ENCODE data around the gene PLAA.

DNA sequence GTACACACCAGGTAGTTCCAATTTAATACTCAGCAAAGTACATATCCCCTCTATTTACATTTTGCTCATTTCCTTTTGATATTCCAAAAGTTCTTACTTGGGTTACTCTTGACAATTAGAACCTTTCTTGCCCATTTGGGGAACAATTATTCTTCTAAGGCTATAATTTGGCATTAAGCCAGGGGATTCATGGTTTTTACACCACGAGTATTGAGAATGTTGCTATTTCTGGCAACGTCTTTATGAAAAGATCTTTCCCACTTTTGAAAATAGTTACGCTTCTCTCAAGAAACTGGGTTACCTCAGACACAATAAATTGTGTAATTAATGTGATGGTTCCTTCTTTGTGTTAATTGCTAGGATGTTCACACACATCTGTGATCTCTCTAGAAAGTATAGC, 43.0 kb downstream of the PLAA start:
- TF ChIP-seq ZNF274 (IDR thresholded peaks at IDR 0.05; ENCODE audit: low read depth, low read length): no peak
- TF ChIP-seq CTCF (IDR thresholded peaks at IDR 0.05 in 2 of 3, conservative IDR thresholded peaks at IDR 0.05 in 1 of 3; ENCODE audit: borderline replicate concordance in 1 of 3, insufficient read depth in 1 of 3, low read depth in 2 of 3, low read length in 2 of 3): no peak
- no peak for TF ChIP-seq EZH2phosphoT487 (IDR thresholded peaks at IDR 0.05; ENCODE audit: borderline replicate concordance)
- TF ChIP-seq, protein P1, sequence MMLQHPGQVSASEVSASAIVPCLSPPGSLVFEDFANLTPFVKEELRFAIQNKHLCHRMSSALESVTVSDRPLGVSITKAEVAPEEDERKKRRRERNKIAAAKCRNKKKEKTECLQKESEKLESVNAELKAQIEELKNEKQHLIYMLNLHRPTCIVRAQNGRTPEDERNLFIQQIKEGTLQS (IDR thresholded peaks at IDR 0.05): no peak
- no peak for TF ChIP-seq POLR2A (IDR thresholded peaks at IDR 0.05; ENCODE audit: borderline replicate concordance, extremely low read depth, insufficient read depth, insufficient read length)
- no peak for TF ChIP-seq JUND (IDR thresholded peaks at IDR 0.05)
- TF ChIP-seq EZH2 (IDR thresholded peaks at IDR 0.05): no peak
- TF ChIP-seq, protein P2, sequence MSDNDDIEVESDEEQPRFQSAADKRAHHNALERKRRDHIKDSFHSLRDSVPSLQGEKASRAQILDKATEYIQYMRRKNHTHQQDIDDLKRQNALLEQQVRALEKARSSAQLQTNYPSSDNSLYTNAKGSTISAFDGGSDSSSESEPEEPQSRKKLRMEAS (IDR thresholded peaks at IDR 0.05): no peak
- TF ChIP-seq SRF (IDR thresholded peaks at IDR 0.05; ENCODE audit: low read depth): no peak
- TF ChIP-seq, protein P3, sequence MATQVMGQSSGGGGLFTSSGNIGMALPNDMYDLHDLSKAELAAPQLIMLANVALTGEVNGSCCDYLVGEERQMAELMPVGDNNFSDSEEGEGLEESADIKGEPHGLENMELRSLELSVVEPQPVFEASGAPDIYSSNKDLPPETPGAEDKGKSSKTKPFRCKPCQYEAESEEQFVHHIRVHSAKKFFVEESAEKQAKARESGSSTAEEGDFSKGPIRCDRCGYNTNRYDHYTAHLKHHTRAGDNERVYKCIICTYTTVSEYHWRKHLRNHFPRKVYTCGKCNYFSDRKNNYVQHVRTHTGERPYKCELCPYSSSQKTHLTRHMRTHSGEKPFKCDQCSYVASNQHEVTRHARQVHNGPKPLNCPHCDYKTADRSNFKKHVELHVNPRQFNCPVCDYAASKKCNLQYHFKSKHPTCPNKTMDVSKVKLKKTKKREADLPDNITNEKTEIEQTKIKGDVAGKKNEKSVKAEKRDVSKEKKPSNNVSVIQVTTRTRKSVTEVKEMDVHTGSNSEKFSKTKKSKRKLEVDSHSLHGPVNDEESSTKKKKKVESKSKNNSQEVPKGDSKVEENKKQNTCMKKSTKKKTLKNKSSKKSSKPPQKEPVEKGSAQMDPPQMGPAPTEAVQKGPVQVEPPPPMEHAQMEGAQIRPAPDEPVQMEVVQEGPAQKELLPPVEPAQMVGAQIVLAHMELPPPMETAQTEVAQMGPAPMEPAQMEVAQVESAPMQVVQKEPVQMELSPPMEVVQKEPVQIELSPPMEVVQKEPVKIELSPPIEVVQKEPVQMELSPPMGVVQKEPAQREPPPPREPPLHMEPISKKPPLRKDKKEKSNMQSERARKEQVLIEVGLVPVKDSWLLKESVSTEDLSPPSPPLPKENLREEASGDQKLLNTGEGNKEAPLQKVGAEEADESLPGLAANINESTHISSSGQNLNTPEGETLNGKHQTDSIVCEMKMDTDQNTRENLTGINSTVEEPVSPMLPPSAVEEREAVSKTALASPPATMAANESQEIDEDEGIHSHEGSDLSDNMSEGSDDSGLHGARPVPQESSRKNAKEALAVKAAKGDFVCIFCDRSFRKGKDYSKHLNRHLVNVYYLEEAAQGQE (IDR thresholded peaks at IDR 0.05; ENCODE audit: low read depth): no peak
- TF ChIP-seq SIN3A (IDR thresholded peaks at IDR 0.05; ENCODE audit: low read depth): no peak

All from HCT116 (cell line).